ENCODE data around the gene VPS50. TPM values are rescaled to one million over a fixed set of nuclear protein-coding genes. Genes with fewer than 3 reads are reported as not detected.

Gene VPS50
- total and polyA plus RNA-seq, 10 of the 15 experiments (the other 5 are each of a cell fraction or from before 2014, with no cell fraction given) = 4.0 to 22.0 (median 16.2) TPM

- Histone ChIP-seq H3K36me3 (ENCODE audit: control insufficient read depth in 2 of 2, insufficient read depth in 2 of 2, low read length in 1 of 2) (no peaks in the 10 kb centered on the region; a peak in 1 of 4 replicates), H3K4me2 (ENCODE audit: control insufficient read depth, insufficient read depth) (no peak overlapping the region), H3K4me3 (no peak overlapping the region), H3K9ac (ENCODE audit: control insufficient read depth, insufficient read depth, low read length) (no peak overlapping the region), H4K20me1 (ENCODE audit: control insufficient read depth, insufficient read depth) (no peaks in the 10 kb centered on the region), H2AFZ (ENCODE audit: control insufficient read depth, low read depth, low read length) (no peak overlapping the region), H3K27me3 (replicated peaks in 1 of 2; ENCODE audit: control insufficient read depth in 2 of 2, insufficient read depth in 2 of 2, low read length in 1 of 2) (no peaks in the 10 kb centered on the region), H3K9me3 (replicated peaks; ENCODE audit: control insufficient read depth, insufficient read depth, low read length) (no peaks in the 10 kb centered on the region), H3K4me1 (ENCODE audit: control insufficient read depth, insufficient read depth, low read length) (no peaks in the 10 kb centered on the region), H3K79me2 (ENCODE audit: control insufficient read depth, insufficient read depth, low read length) (no peaks in the 10 kb centered on the region), H3K27ac (ENCODE audit: control insufficient read depth, insufficient read depth) (no peak overlapping the region)
- no peak for FAIRE-seq
- SMC1A ChIA-PET (ENCODE audit: uncharacterized antibody, unreplicated experiment) = interaction anchor here (1.6 kb wide), 1 partner anchor 20 kb away, joined by 3 read pairs; no protein-coding TSS in a partner anchor
- no peak for ATAC-seq
- whole genome bisulfite sequencing (ENCODE audit: insufficient coverage, insufficient replicate concordance, low lambda C conversion rate, missing lambda C conversion rate) = 80% methylated on average over 4 of the region's 4 CpGs
- intact Hi-C loops (cut with micrococcal nuclease; ENCODE audit: unreplicated experiment) = no loop called here
- CTCF ChIA-PET = interaction anchor here (0.6 kb wide), 1 partner anchor 10 kb away, joined by 4 read pairs; no protein-coding TSS in a partner anchor
- RAD21 ChIA-PET (ENCODE audit: unreplicated experiment) = no interaction called here
- no peak for DNase-seq (ENCODE audit: low read depth, low spot score)
- POLR2A ChIA-PET = no interaction called here
- in situ Hi-C loops (cut with MboI) = no loop called here
- BruUV-seq (replicated peaks) = no TSS peak
- TF ChIP-seq CBX3 (IDR thresholded peaks at IDR 0.05; ENCODE audit: borderline replicate concordance, low read depth) (no peak), BHLHE40 (IDR thresholded peaks at IDR 0.05; ENCODE audit: borderline replicate concordance in 1 of 2, low read depth in 2 of 2, low read length in 1 of 2) (no peak), RAD51 (IDR thresholded peaks at IDR 0.05) (no peak), GATAD2B (conservative IDR thresholded peaks at IDR 0.05; ENCODE audit: low read depth) (no peak), IRF3 (IDR thresholded peaks at IDR 0.05) (no peak), RELA (IDR thresholded peaks at IDR 0.05; ENCODE audit: borderline replicate concordance, partially characterized antibody) (no peak), HDGF (IDR thresholded peaks at IDR 0.05) (no peak), STAT3 (IDR thresholded peaks at IDR 0.05; ENCODE audit: low read depth, low read length) (no peak), MTA3 (IDR thresholded peaks at IDR 0.05; ENCODE audit: borderline replicate concordance, low read length) (no peak), RBBP5 (conservative IDR thresholded peaks at IDR 0.05) (no peak), HSF1 (IDR thresholded peaks at IDR 0.05; ENCODE audit: low read depth, low read length) (no peak), MTA2 (IDR thresholded peaks at IDR 0.05; ENCODE audit: low read depth) (no peak), NFIC (IDR thresholded peaks at IDR 0.05; ENCODE audit: low read depth, low read length) (no peak), MAX (IDR thresholded peaks at IDR 0.05; ENCODE audit: low read depth, low read length) (no peak), IKZF2 (IDR thresholded peaks at IDR 0.05) (no peak), HDAC6 (IDR thresholded peaks at IDR 0.05; ENCODE audit: unreplicated experiment) (no peak), EGR1 (IDR thresholded peaks at IDR 0.05; ENCODE audit: borderline replicate concordance in 1 of 2, low read depth in 2 of 2, low read length in 2 of 2) (no peak), JUND (IDR thresholded peaks at IDR 0.05; ENCODE audit: low read depth, low read length) (no peak), E2F8 (IDR thresholded peaks at IDR 0.05; ENCODE audit: low read depth, partially characterized antibody) (no peak)
Observed at GRCh38 chr7:93354815-93355214, 122.6 kb downstream of the VPS50 start.
